WTC11 (cell line): ENCODE results near the gene DYNLRB2.

Experiments
- ATF2 ChIP-seq: sonication (generic); formaldehyde crosslinking; IDR thresholded peaks from 2 replicates; pipeline ENCODE4 v1.8.1; 2022; ENCODE audit warnings: low read depth, missing genetic modification reagents, borderline replicate concordance
- ELF4 ChIP-seq: sonication (generic); formaldehyde crosslinking; IDR thresholded peaks from 2 replicates; pipeline ENCODE4 v1.8.1; 2022; ENCODE audit warnings: low read depth, mild to moderate bottlenecking, moderate library complexity, missing genetic modification reagents
- KAT7 ChIP-seq: sonication (generic); formaldehyde crosslinking; IDR thresholded peaks from 2 replicates; pipeline ENCODE4 v1.8.1; 2023; ENCODE audit warnings: missing genetic modification reagents, mild to moderate bottlenecking, borderline replicate concordance
- RELA ChIP-seq: sonication (generic); formaldehyde crosslinking; IDR thresholded peaks from 2 replicates; pipeline ENCODE4 v1.8.1; 2022; ENCODE audit warnings: missing genetic modification reagents, mild to moderate bottlenecking, borderline replicate concordance
- USF2 ChIP-seq: sonication (generic); formaldehyde crosslinking; IDR thresholded peaks from 2 replicates; pipeline ENCODE4 v1.8.1; 2023; ENCODE audit warnings: mild to moderate bottlenecking, missing genetic modification reagents, moderate library complexity
- ZNF232 ChIP-seq: sonication (generic); formaldehyde crosslinking; IDR thresholded peaks from 2 replicates; pipeline ENCODE4 v1.8.0; 2022; ENCODE audit warnings: mild to moderate bottlenecking, missing genetic modification reagents

GRCh38 chr16:80570106-80570478, 29.3 kb downstream of the DYNLRB2 start:
- TF ChIP-seq USF2 (CRISPR knock-in tag) = no peak
- no peak for TF ChIP-seq KAT7 (CRISPR knock-in tag)
- TF ChIP-seq ELF4 (CRISPR knock-in tag) = no peak
- TF ChIP-seq ZNF232 (CRISPR knock-in tag) = no peak
- no peak for TF ChIP-seq ATF2 (CRISPR knock-in tag)
- TF ChIP-seq RELA (CRISPR knock-in tag) = no peak
